Ramos (cell line): Measurements from ENCODE around the gene GXYLT2.

Source experiments
- in situ Hi-C: fragments of 300-500 bp; cut with MboI; formaldehyde crosslinking; loops from one replicate; pipeline ENCODE4 v1.14.3; 2022; ENCODE audit warnings: low sequenced_read_pairs; ENCODE audit not compliant: unreplicated experiment

Gene GXYLT2

GRCh38 chr3:72887705-72888545, at the start of gene GXYLT2:
Gene GXYLT2, plus strand, starts transcription at chr3:72888046. Its CDS starts 188 bp downstream, at chr3:72888234.
- in situ Hi-C loops: no loop called here

GRCh38 chr3:72839057-72839456, 48.8 kb upstream of the GXYLT2 start:
- in situ Hi-C loops: loop anchor here (25.0 kb wide), 1 partner anchor 1127 kb away; no protein-coding TSS in a partner anchor

GRCh38 chr3:72844436-72844993, 43.3 kb upstream of the GXYLT2 start:
- in situ Hi-C loops: loop anchor here (25.0 kb wide), 1 partner anchor 1132 kb away; no protein-coding TSS in a partner anchor

- in situ Hi-C loops: loop anchor here (25.0 kb wide), 1 partner anchor 1134 kb away; no protein-coding TSS in a partner anchor
Observed at GRCh38 chr3:72846166-72846565, 41.7 kb upstream of the GXYLT2 start.

GRCh38 chr3:72847282-72847681, 40.6 kb upstream of the GXYLT2 start:
- in situ Hi-C loops: loop anchor here (25.0 kb wide), 1 partner anchor 1135 kb away; no protein-coding TSS in a partner anchor

GRCh38 chr3:72847751-72848702, 39.8 kb upstream of the GXYLT2 start, which contains the start of gene SHQ1:
Gene SHQ1, minus strand, starts transcription at chr3:72848445. Its CDS starts 105 bp downstream, at chr3:72848340.
- in situ Hi-C loops: loop anchor here (25.0 kb wide), 1 partner anchor 1136 kb away; no protein-coding TSS in a partner anchor

- in situ Hi-C loops: loop anchor here (25.0 kb wide), 1 partner anchor 1136 kb away; no protein-coding TSS in a partner anchor
Observed at GRCh38 chr3:72848703-72849081, 39.2 kb upstream of the GXYLT2 start.

GRCh38 chr3:72855001-72855400, 32.8 kb upstream of the GXYLT2 start:
- in situ Hi-C loops: no loop called here

- in situ Hi-C loops: no loop called here
Observed at GRCh38 chr3:72860053-72860452, 27.8 kb upstream of the GXYLT2 start.

GRCh38 chr3:72860846-72861245, 27.0 kb upstream of the GXYLT2 start:
- in situ Hi-C loops: no loop called here

- in situ Hi-C loops: no loop called here
Observed at GRCh38 chr3:72862314-72863090, 25.3 kb upstream of the GXYLT2 start.

GRCh38 chr3:72872183-72872582, 15.7 kb upstream of the GXYLT2 start:
- in situ Hi-C loops: no loop called here

- in situ Hi-C loops: no loop called here
Observed at GRCh38 chr3:72887343-72887704, 522 bp upstream of the GXYLT2 start.

GRCh38 chr3:72888546-72889309, 882 bp downstream of the GXYLT2 start:
- in situ Hi-C loops: no loop called here

GRCh38 chr3:72889310-72890165, 1.7 kb downstream of the GXYLT2 start:
- in situ Hi-C loops: no loop called here

- in situ Hi-C loops: no loop called here
Observed at GRCh38 chr3:72890166-72890925, 2.5 kb downstream of the GXYLT2 start.
